ENCODE results near the gene LMX1B.

GRCh38 chr9:126676685-126677143, 63.0 kb downstream of the LMX1B start:
- TF ChIP-seq, protein P1, sequence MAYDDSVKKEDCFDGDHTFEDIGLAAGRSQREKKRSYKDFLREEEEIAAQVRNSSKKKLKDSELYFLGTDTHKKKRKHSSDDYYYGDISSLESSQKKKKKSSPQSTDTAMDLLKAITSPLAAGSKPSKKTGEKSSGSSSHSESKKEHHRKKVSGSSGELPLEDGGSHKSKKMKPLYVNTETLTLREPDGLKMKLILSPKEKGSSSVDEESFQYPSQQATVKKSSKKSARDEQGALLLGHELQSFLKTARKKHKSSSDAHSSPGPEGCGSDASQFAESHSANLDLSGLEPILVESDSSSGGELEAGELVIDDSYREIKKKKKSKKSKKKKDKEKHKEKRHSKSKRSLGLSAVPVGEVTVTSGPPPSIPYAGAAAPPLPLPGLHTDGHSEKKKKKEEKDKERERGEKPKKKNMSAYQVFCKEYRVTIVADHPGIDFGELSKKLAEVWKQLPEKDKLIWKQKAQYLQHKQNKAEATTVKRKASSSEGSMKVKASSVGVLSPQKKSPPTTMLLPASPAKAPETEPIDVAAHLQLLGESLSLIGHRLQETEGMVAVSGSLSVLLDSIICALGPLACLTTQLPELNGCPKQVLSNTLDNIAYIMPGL (CRISPR knock-in tag; IDR thresholded peaks at IDR 0.05) = no peak
- no peak for TF ChIP-seq GABPB1 (CRISPR knock-in tag; IDR thresholded peaks at IDR 0.05)
- TF ChIP-seq, protein P2, sequence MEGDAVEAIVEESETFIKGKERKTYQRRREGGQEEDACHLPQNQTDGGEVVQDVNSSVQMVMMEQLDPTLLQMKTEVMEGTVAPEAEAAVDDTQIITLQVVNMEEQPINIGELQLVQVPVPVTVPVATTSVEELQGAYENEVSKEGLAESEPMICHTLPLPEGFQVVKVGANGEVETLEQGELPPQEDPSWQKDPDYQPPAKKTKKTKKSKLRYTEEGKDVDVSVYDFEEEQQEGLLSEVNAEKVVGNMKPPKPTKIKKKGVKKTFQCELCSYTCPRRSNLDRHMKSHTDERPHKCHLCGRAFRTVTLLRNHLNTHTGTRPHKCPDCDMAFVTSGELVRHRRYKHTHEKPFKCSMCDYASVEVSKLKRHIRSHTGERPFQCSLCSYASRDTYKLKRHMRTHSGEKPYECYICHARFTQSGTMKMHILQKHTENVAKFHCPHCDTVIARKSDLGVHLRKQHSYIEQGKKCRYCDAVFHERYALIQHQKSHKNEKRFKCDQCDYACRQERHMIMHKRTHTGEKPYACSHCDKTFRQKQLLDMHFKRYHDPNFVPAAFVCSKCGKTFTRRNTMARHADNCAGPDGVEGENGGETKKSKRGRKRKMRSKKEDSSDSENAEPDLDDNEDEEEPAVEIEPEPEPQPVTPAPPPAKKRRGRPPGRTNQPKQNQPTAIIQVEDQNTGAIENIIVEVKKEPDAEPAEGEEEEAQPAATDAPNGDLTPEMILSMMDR (IDR thresholded peaks at IDR 0.05) = no peak
- TF ChIP-seq, protein P3, sequence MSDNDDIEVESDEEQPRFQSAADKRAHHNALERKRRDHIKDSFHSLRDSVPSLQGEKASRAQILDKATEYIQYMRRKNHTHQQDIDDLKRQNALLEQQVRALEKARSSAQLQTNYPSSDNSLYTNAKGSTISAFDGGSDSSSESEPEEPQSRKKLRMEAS (CRISPR knock-in tag; IDR thresholded peaks at IDR 0.05) = peak; percentile 37; the same call in 1 of the 2 replicates
- no peak for TF ChIP-seq RELA (CRISPR knock-in tag; IDR thresholded peaks at IDR 0.05; ENCODE audit: borderline replicate concordance)
- TF ChIP-seq, protein P4, sequence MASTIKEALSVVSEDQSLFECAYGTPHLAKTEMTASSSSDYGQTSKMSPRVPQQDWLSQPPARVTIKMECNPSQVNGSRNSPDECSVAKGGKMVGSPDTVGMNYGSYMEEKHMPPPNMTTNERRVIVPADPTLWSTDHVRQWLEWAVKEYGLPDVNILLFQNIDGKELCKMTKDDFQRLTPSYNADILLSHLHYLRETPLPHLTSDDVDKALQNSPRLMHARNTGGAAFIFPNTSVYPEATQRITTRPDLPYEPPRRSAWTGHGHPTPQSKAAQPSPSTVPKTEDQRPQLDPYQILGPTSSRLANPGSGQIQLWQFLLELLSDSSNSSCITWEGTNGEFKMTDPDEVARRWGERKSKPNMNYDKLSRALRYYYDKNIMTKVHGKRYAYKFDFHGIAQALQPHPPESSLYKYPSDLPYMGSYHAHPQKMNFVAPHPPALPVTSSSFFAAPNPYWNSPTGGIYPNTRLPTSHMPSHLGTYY (CRISPR knock-in tag; IDR thresholded peaks at IDR 0.05) = no peak
- TF ChIP-seq ELF4 (CRISPR knock-in tag; IDR thresholded peaks at IDR 0.05; ENCODE audit: low read depth) = no peak

Measured in WTC11 (cell line).